ENCODE data around the gene ENO1.

- TF ChIP-seq CTCF (IDR thresholded peaks at IDR 0.05) (no peak), POLR2AphosphoS5 (IDR thresholded peaks at IDR 0.05) (peak; percentile 26), EP300 (IDR thresholded peaks at IDR 0.05) (no peak)
Measured at GRCh38 chr1:8822373-8823294, 55.9 kb downstream of the ENO1 start.
